Effector memory CD4-positive, alpha-beta T cell (primary cell): ENCODE measurements around the gene GALNS.

Experiments
- DNase-seq, 3 donors: peaks; one replicate each; pipeline ENCODE4 v3.0.0-alpha.2; 2020
- H3K27ac ChIP-seq: 2 replicates; pipeline ENCODE4 v1.7.0; 2013; ENCODE audit warnings: mild to moderate bottlenecking, low read length, moderate library complexity; ENCODE audit not compliant: insufficient read depth, poor library complexity, severe bottlenecking
- H3K27me3 ChIP-seq: replicated peaks from 2 replicates; pipeline ENCODE4 v1.7.0; 2013; ENCODE audit warnings: mild to moderate bottlenecking, low read length; ENCODE audit not compliant: insufficient read depth, control insufficient read depth, poor library complexity, severe bottlenecking
- H3K36me3 ChIP-seq: 2 replicates; pipeline ENCODE4 v1.7.0; 2013; ENCODE audit warnings: mild to moderate bottlenecking, low read length, moderate library complexity; ENCODE audit not compliant: control insufficient read depth, insufficient read depth
- H3K4me1 ChIP-seq: 2 replicates; pipeline ENCODE4 v1.7.0; 2013; ENCODE audit warnings: low read length, mild to moderate bottlenecking; ENCODE audit not compliant: control insufficient read depth, insufficient read depth, poor library complexity, severe bottlenecking
- H3K4me3 ChIP-seq: 2 replicates; pipeline ENCODE4 v1.7.0; 2013; ENCODE audit warnings: low read length, low read depth, mild to moderate bottlenecking; ENCODE audit not compliant: insufficient read depth, poor library complexity, severe bottlenecking
- H3K9me3 ChIP-seq: 2 replicates; pipeline ENCODE4 v1.7.0; 2013; ENCODE audit warnings: mild to moderate bottlenecking, low read length, moderate library complexity; ENCODE audit not compliant: control insufficient read depth

GALNS gene

DNA sequence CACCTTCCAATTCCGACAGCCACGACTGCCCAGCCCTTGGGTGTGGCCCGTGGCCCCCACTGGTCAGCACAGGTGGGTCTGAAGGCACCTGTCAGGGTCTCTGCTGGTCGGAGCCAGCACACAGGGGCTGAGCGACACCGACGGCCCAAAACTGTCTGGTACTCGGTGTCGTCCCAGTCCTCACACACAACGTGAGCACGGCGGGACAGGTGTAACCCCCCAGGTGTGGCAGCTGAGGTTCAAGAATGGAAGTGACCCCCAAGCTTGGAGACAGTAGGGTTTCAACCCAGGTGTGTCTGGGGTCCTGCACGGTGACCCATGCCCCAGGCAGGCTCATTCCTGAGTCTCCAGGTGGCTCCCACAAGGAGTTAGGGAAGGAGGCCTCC, 1.0 kb downstream of the GALNS start:
- peaks cover 20% of the 10 kb centered on the region for H3K36me3 ChIP-seq
- H3K4me1 ChIP-seq: peaks cover 24% of the 10 kb centered on the region
- no peaks in the 10 kb centered on the region for H3K9me3 ChIP-seq
- peak in 1 of 3 donors; percentile 5 for DNase-seq
- H3K27me3 ChIP-seq: no peaks in the 10 kb centered on the region
- H3K4me3 ChIP-seq: no peak overlapping the region
- H3K27ac ChIP-seq: peak overlapping the region; percentile 45

DNA sequence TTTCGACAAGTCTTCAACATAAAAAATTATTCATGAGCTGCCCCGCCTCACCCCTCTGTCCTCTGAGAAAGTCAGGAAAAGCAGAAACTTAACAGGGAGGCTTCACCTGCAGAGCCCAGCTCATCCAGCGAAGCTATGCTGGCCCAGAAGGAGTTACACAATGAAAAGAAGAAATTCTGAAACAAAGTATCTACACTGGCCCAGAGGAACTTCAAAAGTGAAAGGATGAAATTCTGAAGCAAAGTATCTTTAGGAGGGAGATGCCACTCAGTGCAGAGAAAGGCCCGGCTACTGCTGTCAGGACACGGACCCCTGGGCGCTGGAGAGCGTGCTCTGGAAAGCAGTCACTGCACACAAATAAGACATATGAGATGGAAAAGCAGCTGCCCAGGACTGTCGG, 1.6 kb downstream of the GALNS start:
- H3K9me3 ChIP-seq: no peaks in the 10 kb centered on the region
- H3K27ac ChIP-seq: no peak overlapping the region
- peaks cover 24% of the 10 kb centered on the region for H3K4me1 ChIP-seq
- H3K27me3 ChIP-seq: no peaks in the 10 kb centered on the region
- peaks cover 15% of the 10 kb centered on the region for H3K36me3 ChIP-seq
- no peak for DNase-seq
- no peak overlapping the region for H3K4me3 ChIP-seq

DNA sequence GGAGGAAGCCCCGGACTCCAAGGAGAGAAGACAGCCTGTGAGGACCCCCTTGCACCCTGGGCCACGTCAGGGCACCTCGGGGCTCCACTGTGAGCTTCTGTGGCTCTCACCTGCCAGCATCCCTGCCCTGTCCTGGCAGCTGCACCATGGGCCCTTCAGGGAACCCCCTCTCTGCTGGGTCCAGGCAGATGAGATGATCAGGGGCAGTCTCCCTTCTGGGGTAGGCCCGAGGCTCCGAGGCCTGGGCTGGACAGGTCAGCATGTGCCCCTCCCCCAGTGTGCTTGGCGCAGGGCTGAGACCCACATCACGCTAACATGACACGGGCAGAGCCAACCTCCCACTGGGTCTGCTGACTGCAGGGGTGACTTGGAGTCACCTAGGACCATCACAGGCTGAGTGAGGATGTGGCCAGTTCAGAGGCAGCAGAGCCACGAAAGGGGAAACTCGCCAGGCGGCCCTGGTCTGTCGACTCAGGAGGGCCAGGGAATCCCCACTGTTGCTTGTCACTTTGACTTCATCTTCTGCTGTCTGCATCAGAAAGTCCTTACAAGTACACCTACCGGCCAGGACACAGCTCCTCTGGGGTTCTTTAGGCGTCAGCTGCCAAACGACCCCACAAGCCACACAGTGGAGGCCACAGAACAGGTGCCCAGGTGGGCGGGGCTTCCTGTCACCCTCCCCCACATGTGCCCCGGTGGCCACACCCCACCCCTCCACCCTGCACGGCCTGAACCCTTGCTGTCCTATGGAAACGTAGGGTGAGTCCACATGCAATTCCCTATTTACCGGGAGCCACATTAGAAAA, 2.2 kb downstream of the GALNS start:
- no peak for DNase-seq
- H3K27ac ChIP-seq: no peak overlapping the region
- H3K27me3 ChIP-seq: no peaks in the 10 kb centered on the region
- no peak overlapping the region for H3K4me3 ChIP-seq
- H3K4me1 ChIP-seq: peaks cover 24% of the 10 kb centered on the region
- H3K9me3 ChIP-seq: no peaks in the 10 kb centered on the region
- peaks cover 8% of the 10 kb centered on the region for H3K36me3 ChIP-seq

DNA sequence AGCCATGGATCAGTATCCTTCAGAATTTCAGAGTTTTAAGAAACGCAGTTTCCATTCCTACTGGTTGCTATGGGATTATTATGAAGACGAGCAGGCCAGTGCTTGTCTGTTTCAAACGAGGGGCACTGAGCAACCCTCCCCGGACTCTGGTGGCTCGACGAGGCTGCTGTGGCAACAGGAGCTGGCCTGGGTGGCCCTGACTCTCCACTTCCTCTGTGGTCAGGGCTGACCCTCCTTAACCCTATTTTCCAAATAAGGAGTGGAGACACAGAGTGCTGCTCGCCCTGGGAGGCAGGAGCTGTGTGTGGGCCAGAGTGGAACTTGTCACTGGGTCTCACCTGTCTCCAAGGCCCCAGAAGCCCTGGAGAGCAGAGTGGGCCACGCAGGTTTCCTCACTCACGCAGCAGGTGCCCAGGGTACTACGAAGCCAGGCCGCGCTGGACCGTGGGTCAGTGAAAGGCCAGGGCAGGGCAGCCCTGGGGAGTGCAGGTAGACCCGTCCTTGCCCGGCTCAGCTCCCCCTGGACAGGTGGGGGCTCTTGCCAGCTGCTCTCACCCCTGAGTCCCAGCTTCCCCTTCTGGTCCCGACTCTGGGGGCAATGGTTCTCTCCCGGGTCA, 3.3 kb downstream of the GALNS start:
- no peaks in the 10 kb centered on the region for H3K27me3 ChIP-seq
- H3K4me3 ChIP-seq: no peak overlapping the region
- peaks cover 23% of the 10 kb centered on the region for H3K4me1 ChIP-seq
- no peaks in the 10 kb centered on the region for H3K36me3 ChIP-seq
- no peaks in the 10 kb centered on the region for H3K9me3 ChIP-seq
- no peak for DNase-seq
- H3K27ac ChIP-seq: no peak overlapping the region

DNA sequence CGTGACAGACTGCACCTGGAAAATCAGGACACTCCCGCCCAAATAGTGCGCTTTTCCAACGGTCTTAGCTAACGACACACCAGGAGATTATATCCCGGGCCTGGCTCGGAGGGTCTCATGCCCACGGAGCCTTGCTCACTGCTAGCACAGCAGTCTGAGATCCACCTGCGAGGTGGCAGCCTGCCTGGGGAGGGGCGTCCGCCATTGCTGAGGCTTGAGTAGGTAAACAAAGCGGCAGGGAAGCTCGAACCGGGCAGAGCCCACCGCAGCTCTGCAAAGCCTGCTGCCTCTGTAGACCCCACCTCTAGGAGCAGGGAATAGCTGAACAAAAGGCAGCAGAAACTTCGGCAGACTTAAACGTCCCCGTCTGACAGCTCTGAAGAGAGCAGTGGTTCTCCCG, 5.1 kb downstream of the GALNS start:
- Histone ChIP-seq H3K27me3 (no peaks in the 10 kb centered on the region), H3K9me3 (no peaks in the 10 kb centered on the region), H3K36me3 (no peaks in the 10 kb centered on the region), H3K27ac (no peak overlapping the region), H3K4me1 (peaks cover 13% of the 10 kb centered on the region), H3K4me3 (no peak overlapping the region)
- no peak for DNase-seq

DNA sequence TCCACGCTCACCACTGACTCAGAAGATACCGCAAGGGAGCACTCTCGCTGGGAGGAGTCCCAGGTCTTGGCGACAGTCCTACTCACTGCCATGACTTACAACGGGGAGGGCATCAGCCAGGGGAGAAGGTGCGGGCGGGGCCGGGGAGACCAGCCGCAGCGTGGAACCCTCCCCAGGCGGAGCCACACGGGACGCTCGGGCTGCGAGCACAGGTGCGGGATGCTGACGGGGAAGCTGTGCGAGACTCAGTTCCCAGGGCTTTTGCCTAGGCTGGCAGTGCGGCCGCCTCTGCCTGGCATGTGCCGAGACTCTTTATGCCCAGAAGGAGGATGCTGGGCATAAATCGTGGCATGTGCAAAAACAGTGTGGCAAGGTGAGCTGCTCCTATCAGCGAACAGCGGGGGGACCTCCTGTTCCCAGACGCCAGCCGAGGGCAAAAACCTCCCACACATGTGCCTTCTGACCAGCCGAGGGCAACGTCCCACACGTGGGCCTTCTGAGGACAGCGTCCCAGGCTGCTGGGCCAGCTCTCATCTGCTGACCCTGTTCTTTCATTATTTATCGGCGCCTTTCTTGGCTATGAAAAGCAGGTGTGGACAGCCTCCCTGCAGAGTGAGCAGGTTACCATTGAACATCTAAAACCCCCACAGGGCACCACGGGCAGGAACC, 6.1 kb downstream of the GALNS start:
- Histone ChIP-seq H3K9me3 (no peaks in the 10 kb centered on the region), H3K36me3 (no peaks in the 10 kb centered on the region), H3K27ac (no peak overlapping the region), H3K4me3 (no peak overlapping the region), H3K4me1 (peaks cover 6% of the 10 kb centered on the region), H3K27me3 (no peaks in the 10 kb centered on the region)
- DNase-seq: no peak

DNA sequence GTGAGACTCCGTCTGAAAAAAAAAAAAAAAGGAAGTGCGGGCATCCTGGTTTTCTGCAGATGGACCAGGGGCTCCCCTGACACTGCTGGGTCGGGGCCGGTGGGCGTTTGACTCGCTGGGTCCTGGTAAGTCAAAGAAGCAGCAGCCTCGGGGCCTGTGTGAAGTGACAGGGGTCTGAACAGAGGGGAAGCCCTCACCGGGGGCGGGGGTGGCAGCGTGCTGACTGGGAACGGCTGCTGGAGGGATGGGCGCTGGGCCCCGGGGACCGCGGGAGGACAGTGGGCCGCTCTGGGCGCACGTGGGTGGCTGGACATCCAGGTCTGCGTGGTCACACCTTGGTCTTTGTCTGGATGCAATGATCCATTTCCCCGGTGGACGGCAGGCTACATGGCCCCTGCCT, 8.2 kb downstream of the GALNS start:
- DNase-seq: no peak
- H3K4me1 ChIP-seq: no peaks in the 10 kb centered on the region
- H3K27ac ChIP-seq: no peak overlapping the region
- no peaks in the 10 kb centered on the region for H3K27me3 ChIP-seq
- no peaks in the 10 kb centered on the region for H3K9me3 ChIP-seq
- H3K36me3 ChIP-seq: no peaks in the 10 kb centered on the region
- H3K4me3 ChIP-seq: no peak overlapping the region

DNA sequence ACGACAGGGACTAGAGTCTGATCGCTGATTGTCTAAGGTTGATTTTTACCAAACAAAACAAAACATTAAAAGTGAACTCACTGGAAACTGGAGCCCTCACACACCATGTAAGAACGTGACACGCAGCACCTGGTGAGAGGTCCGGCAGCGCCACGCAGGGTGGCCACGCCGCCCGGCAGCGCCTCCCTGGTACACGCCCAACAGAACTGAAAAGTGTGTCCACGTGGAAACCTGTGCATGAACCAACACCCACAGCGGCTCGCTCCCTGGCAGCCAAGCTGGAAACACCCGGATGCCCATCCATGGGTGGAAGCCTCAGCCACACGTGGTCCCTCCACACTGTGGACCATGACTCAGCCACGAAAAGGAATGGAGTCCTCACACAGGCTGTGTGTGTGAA, 9.1 kb downstream of the GALNS start:
- Histone ChIP-seq H3K9me3 (no peaks in the 10 kb centered on the region), H3K27ac (no peak overlapping the region), H3K36me3 (no peaks in the 10 kb centered on the region), H3K4me1 (no peaks in the 10 kb centered on the region), H3K27me3 (no peaks in the 10 kb centered on the region), H3K4me3 (no peak overlapping the region)
- no peak for DNase-seq

DNA sequence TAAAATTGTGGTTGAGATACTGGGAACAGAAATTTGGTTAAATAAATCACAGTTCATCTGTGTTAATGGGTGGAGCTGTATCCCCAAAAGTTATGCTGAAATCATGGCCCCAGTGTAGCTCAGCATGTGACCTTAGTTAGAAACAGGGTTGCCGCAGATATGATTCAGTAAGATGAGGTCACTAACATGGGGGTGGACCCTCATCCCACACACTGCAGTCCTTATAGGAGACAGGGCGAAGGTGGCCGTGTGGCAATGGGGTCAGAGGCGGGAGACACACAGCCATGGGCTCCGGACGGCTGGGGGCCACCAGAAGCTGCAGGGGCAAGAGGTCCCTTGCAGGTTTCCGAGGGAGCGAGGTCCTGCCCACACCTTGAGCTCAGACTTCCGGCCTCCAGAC, 10.7 kb downstream of the GALNS start:
- Histone ChIP-seq H3K36me3 (peaks cover under 1% of the 10 kb centered on the region), H3K27me3 (no peaks in the 10 kb centered on the region), H3K4me1 (no peaks in the 10 kb centered on the region), H3K9me3 (no peaks in the 10 kb centered on the region), H3K27ac (no peak overlapping the region), H3K4me3 (no peak overlapping the region)
- DNase-seq: no peak

DNA sequence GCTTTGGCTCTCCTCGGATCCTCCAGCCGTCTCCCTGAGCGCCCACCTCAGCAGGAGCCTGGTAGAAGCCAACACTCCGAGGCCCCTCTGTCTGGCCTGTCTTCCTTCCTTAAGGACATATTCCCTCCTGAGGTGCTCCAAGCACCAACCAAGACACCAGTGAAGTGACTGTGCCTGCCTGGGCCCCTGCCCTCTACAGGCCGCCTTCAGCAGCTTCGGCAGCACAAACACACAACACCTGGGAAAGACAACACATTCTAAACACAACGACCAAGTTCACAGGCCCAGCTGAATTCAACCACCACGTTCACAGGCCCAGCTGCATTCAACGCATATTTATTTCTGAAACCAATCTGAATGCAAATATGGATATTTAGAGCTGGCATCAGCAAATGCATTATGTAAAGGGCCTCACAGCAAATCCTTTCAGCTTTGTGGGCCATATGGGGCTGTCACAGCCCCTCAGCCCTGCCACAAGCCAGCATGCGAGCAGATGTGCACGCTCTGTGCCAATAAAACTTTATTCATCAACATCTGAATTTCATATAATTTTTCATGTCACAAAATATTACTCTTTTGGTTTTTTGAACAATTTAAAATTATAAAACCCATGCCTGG, 12.2 kb downstream of the GALNS start:
- Histone ChIP-seq H3K4me1 (no peaks in the 10 kb centered on the region), H3K36me3 (peaks cover 16% of the 10 kb centered on the region), H3K4me3 (no peak overlapping the region), H3K9me3 (no peaks in the 10 kb centered on the region), H3K27me3 (no peaks in the 10 kb centered on the region), H3K27ac (no peak overlapping the region)
- no peak for DNase-seq
